ENCODE measurements around the gene AOAH. TPM values are rescaled to one million over a fixed set of nuclear protein-coding genes. Genes with fewer than 3 reads are reported as not detected.

AOAH gene
- total and polyA plus RNA-seq, 2 donors, result 23.5 to 47.1 TPM

DNA sequence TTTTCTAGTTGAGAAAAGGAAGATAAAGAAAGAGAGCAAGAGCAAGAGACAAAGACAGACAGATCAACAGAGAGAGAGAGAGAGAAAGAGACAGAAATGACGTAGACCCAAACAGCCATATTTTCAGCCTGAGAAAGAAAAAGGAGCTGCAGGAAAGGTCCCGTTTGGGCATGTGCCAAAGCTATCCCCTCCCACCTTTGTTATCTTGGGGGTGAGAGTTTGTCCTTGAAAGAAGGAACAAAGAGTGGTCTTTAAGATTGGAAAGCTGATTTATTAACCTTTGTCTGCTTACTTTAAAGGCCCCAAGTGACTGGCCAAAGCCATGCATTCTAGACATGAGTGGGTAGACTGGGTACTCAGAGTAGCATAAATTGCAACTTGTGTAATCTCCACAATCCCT is 98.2 kb downstream of the AOAH start:
- Histone ChIP-seq H3K4me3 (ENCODE audit: low read length in 2 of 2) (no peak overlapping the region), H3K27ac (ENCODE audit: low read depth in 1 of 2, low read length in 1 of 2) (no peak overlapping the region), H3K27me3 (ENCODE audit: control insufficient read depth in 2 of 2, insufficient read depth in 1 of 2, low read length in 1 of 2) (no peaks in the 10 kb centered on the region), H3K36me3 (ENCODE audit: control insufficient read depth in 2 of 2, insufficient read depth in 2 of 2, low read length in 1 of 2) (no peaks in the 10 kb centered on the region), H3K4me1 (ENCODE audit: control insufficient read depth in 2 of 2, insufficient read depth in 2 of 2, low read length in 2 of 2) (peaks cover 0 to 3% of the 10 kb centered on the region in 2 donors), H3K9me3 (ENCODE audit: control insufficient read depth in 2 of 2, insufficient read depth in 1 of 2, low read length in 1 of 2) (no peaks in the 10 kb centered on the region)
- no peak for DNase-seq (ENCODE audit: low read depth in 6 of 9, low spot score in 9 of 9)
- WGBS, result 91% methylated on average over 2 of the region's 2 CpGs

DNA sequence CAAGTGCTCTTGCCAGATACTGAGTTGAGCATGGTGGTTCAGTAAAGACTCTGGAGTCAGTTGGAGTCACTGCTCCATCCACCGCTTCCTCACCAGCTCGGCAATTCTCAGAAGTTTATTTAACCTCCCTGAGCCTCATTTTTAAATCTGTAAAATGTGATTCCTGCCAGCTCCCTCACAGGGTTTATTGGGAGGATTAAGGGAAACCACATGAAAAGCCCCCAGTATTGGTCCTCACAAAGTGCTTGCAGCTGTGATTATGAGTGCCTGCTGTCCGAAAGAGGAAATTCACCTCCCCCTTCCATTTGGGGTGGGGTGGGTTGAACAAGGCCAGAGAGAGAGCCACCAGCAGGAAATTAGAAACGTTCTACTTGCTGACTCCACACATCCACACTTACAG is 99.0 kb downstream of the AOAH start:
- Histone ChIP-seq H3K36me3 (ENCODE audit: control insufficient read depth in 2 of 2, insufficient read depth in 2 of 2, low read length in 1 of 2) (no peaks in the 10 kb centered on the region), H3K27ac (ENCODE audit: low read depth in 1 of 2, low read length in 1 of 2) (no peak overlapping the region), H3K27me3 (ENCODE audit: control insufficient read depth in 2 of 2, insufficient read depth in 1 of 2, low read length in 1 of 2) (no peaks in the 10 kb centered on the region), H3K9me3 (ENCODE audit: control insufficient read depth in 2 of 2, insufficient read depth in 1 of 2, low read length in 1 of 2) (no peaks in the 10 kb centered on the region), H3K4me1 (ENCODE audit: control insufficient read depth in 2 of 2, insufficient read depth in 2 of 2, low read length in 2 of 2) (peaks cover 0 to 3% of the 10 kb centered on the region in 2 donors), H3K4me3 (ENCODE audit: low read length in 2 of 2) (no peak overlapping the region)
- DNase-seq (ENCODE audit: low read depth in 6 of 9, low spot score in 9 of 9), result no peak
- 37% methylated on average over 4 of the region's 4 CpGs for WGBS

DNA sequence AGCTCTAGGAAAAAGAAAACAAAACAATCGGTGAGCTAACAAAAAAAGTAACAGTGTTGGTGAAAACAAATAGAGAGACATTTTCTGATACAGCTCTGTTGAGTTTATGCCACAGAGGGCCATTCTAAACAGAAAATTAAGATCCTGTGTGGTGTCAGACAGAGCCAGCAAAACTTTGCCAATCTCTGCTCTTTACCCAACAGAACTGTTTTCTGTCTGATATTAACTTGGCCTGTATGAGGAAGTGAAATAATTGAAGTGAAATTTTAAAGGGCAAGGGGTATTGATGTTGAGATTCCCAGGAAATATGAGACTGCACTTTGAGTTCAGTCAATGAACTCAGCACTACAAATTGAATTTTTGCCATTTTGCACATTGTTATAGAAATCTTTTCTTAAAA is 101.0 kb downstream of the AOAH start:
- H3K4me3 ChIP-seq (ENCODE audit: low read length in 2 of 2), result no peak overlapping the region
- DNase-seq (ENCODE audit: low read depth in 6 of 9, low spot score in 9 of 9), result no peak
- H3K36me3 ChIP-seq (ENCODE audit: control insufficient read depth in 2 of 2, insufficient read depth in 2 of 2, low read length in 1 of 2), result peaks cover 0 to 4% of the 10 kb centered on the region in 2 donors
- no peaks in the 10 kb centered on the region for H3K9me3 ChIP-seq (ENCODE audit: control insufficient read depth in 2 of 2, insufficient read depth in 1 of 2, low read length in 1 of 2)
- H3K27ac ChIP-seq (ENCODE audit: low read depth in 1 of 2, low read length in 1 of 2), result no peak overlapping the region
- H3K27me3 ChIP-seq (ENCODE audit: control insufficient read depth in 2 of 2, insufficient read depth in 1 of 2, low read length in 1 of 2), result no peaks in the 10 kb centered on the region
- 91% methylated on average over 1 of the region's 1 CpG for WGBS
- H3K4me1 ChIP-seq (ENCODE audit: control insufficient read depth in 2 of 2, insufficient read depth in 2 of 2, low read length in 2 of 2), result peaks cover 0 to 3% of the 10 kb centered on the region in 2 donors

DNA sequence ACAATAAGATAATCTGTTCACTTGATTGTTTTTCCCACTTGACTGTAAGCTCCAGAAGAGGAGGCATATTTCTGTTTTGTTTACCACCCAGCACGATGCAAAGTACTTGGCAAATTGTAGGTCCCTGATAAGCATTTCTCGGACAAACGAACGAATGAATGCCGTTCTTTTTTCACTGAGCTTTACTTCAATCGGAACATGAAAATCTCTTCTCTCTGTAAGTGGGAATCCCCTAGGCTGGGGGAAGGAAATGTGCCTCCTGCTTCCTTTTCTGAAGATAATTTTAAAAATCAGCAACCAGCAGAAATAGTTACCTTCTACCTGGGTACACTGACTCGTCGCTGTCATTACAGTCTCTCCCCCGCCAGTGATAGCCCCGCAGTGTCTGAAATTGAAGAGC is 102.9 kb downstream of the AOAH start:
- 70% methylated on average over 10 of the region's 10 CpGs for WGBS
- DNase-seq (ENCODE audit: low read depth in 6 of 9, low spot score in 9 of 9), result no peak
- Histone ChIP-seq H3K4me3 (ENCODE audit: low read length in 2 of 2) (no peak overlapping the region), H3K27me3 (ENCODE audit: control insufficient read depth in 2 of 2, insufficient read depth in 1 of 2, low read length in 1 of 2) (no peaks in the 10 kb centered on the region), H3K9me3 (ENCODE audit: control insufficient read depth in 2 of 2, insufficient read depth in 1 of 2, low read length in 1 of 2) (no peaks in the 10 kb centered on the region), H3K27ac (ENCODE audit: low read depth in 1 of 2, low read length in 1 of 2) (no peak overlapping the region), H3K4me1 (ENCODE audit: control insufficient read depth in 2 of 2, insufficient read depth in 2 of 2, low read length in 2 of 2) (peaks cover 0 to 3% of the 10 kb centered on the region in 2 donors), H3K36me3 (ENCODE audit: control insufficient read depth in 2 of 2, insufficient read depth in 2 of 2, low read length in 1 of 2) (peaks cover 0 to 4% of the 10 kb centered on the region in 2 donors)

DNA sequence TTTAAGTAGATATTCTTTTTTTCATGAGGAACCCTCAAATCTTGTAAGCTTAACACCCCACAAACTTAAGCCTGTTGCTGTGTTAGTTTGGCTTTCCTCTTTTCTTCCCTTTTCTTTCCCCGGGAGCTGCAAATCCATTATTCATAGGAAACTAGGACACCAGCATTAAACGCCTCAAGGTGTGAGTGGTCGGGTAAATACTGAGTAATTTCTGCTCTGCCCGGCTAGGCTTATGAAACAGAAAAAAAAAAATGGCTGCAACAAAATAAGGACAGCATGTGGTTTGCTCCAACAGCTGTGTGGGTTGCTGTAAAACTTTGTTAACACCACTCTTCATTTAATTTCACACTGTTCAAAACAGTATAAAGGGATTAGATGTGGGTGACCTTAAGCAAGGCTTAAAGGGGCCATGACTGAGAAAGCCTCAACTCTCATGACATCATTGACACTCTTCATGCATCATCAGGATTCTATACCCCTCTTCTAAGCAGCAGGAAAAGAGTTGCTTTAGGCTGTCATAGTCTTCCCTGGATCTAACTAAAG is 104.1 kb downstream of the AOAH start:
- H3K36me3 ChIP-seq (ENCODE audit: control insufficient read depth in 2 of 2, insufficient read depth in 2 of 2, low read length in 1 of 2), result peaks cover 0 to 9% of the 10 kb centered on the region in 2 donors
- H3K27me3 ChIP-seq (ENCODE audit: control insufficient read depth in 2 of 2, insufficient read depth in 1 of 2, low read length in 1 of 2), result no peaks in the 10 kb centered on the region
- H3K27ac ChIP-seq (ENCODE audit: low read depth in 1 of 2, low read length in 1 of 2), result no peak overlapping the region
- no peaks in the 10 kb centered on the region for H3K9me3 ChIP-seq (ENCODE audit: control insufficient read depth in 2 of 2, insufficient read depth in 1 of 2, low read length in 1 of 2)
- H3K4me3 ChIP-seq (ENCODE audit: low read length in 2 of 2), result no peak overlapping the region
- 61% methylated on average over 4 of the region's 4 CpGs for WGBS
- H3K4me1 ChIP-seq (ENCODE audit: control insufficient read depth in 2 of 2, insufficient read depth in 2 of 2, low read length in 2 of 2), result peaks cover 0 to under 1% of the 10 kb centered on the region in 2 donors
- DNase-seq (ENCODE audit: low read depth in 6 of 9, low spot score in 9 of 9), result no peak

DNA sequence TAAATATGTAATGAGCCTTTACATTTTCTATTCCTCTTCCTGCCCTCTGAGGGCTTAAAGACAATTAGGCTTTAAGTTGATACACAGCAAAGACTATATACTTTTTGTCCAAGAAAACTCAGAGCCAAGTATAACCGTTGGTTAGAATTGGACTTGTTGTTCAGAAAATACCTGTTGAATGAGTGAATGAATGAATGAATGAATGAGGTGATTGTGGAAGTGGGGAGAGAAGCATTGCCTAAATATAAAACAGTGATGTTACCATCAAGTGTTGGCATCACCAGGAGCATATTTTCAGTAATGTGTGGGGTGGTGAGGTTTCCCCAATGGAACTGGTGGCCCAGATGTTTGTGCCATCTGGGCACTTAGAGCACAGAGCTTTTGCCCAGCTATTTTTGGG is 106.9 kb downstream of the AOAH start:
- Histone ChIP-seq H3K27ac (ENCODE audit: low read depth in 1 of 2, low read length in 1 of 2) (no peak overlapping the region), H3K27me3 (ENCODE audit: control insufficient read depth in 2 of 2, insufficient read depth in 1 of 2, low read length in 1 of 2) (no peaks in the 10 kb centered on the region), H3K36me3 (ENCODE audit: control insufficient read depth in 2 of 2, insufficient read depth in 2 of 2, low read length in 1 of 2) (peaks cover 0 to 9% of the 10 kb centered on the region in 2 donors), H3K4me1 (ENCODE audit: control insufficient read depth in 2 of 2, insufficient read depth in 2 of 2, low read length in 2 of 2) (no peaks in the 10 kb centered on the region), H3K9me3 (ENCODE audit: control insufficient read depth in 2 of 2, insufficient read depth in 1 of 2, low read length in 1 of 2) (no peaks in the 10 kb centered on the region), H3K4me3 (ENCODE audit: low read length in 2 of 2) (no peak overlapping the region)
- 97% methylated on average over 1 of the region's 1 CpG for WGBS
- no peak for DNase-seq (ENCODE audit: low read depth in 6 of 9, low spot score in 9 of 9)

DNA sequence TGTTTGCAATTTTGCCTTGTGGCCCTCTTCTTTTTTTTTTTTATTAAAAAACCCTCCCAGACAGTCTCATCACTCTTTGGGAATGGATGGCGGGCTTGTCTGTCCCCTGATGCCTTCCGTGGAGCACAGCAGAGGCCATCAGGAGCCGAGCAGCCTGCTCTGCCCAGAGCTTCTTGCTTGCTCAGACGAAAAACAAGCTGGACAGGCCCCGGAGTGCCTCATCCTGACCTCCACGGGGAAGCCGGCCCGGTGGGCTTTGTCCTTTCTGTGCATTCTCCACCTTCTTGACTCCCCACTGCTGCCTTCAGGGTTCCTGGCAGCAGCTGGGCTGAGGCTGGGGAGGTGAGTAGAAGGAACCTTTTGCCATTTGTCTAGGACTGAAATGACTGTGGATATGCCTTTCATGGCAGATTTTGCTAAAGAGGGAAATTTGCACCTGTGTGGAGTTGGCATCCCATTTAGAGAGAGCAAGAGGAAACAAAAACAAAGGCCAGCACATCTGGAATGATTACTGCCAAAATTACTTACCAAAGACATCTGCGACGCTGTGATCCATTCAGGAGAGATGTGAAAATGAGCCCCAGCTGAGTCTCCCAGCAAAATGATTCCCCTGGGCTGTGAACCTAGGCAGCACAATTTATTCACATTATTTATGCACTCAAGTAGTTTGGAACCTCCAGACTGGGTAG is 108.3 kb downstream of the AOAH start:
- Histone ChIP-seq H3K27me3 (ENCODE audit: control insufficient read depth in 2 of 2, insufficient read depth in 1 of 2, low read length in 1 of 2) (no peaks in the 10 kb centered on the region), H3K9me3 (ENCODE audit: control insufficient read depth in 2 of 2, insufficient read depth in 1 of 2, low read length in 1 of 2) (no peaks in the 10 kb centered on the region), H3K27ac (ENCODE audit: low read depth in 1 of 2, low read length in 1 of 2) (no peak overlapping the region), H3K4me3 (ENCODE audit: low read length in 2 of 2) (no peak overlapping the region), H3K36me3 (ENCODE audit: control insufficient read depth in 2 of 2, insufficient read depth in 2 of 2, low read length in 1 of 2) (peaks cover 0 to 9% of the 10 kb centered on the region in 2 donors), H3K4me1 (ENCODE audit: control insufficient read depth in 2 of 2, insufficient read depth in 2 of 2, low read length in 2 of 2) (no peaks in the 10 kb centered on the region)
- no peak for DNase-seq (ENCODE audit: low read depth in 6 of 9, low spot score in 9 of 9)
- WGBS, result 93% methylated on average over 10 of the region's 10 CpGs

DNA sequence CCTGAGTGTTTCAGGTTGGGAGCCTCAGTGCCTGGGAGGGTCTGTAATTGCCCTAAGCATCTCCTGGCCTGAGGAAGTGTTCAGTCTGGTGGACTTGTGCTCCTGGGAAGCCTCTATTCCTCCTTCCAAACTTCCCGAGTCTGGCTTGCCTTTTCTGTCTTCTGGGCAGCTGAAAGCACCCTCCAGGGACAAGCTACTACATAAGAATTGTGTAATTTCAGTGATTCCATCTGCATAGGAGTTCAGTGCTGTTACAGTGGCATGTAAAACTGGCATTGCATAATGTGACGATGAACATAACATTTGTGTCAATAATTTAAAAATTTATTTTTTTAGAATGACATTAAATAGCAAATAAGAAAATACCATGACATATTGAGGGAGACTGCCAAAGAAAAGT is 109.3 kb downstream of the AOAH start:
- Histone ChIP-seq H3K4me1 (ENCODE audit: control insufficient read depth in 2 of 2, insufficient read depth in 2 of 2, low read length in 2 of 2) (no peaks in the 10 kb centered on the region), H3K27ac (ENCODE audit: low read depth in 1 of 2, low read length in 1 of 2) (no peak overlapping the region), H3K9me3 (ENCODE audit: control insufficient read depth in 2 of 2, insufficient read depth in 1 of 2, low read length in 1 of 2) (no peaks in the 10 kb centered on the region), H3K36me3 (ENCODE audit: control insufficient read depth in 2 of 2, insufficient read depth in 2 of 2, low read length in 1 of 2) (peaks cover 0 to 9% of the 10 kb centered on the region in 2 donors), H3K27me3 (ENCODE audit: control insufficient read depth in 2 of 2, insufficient read depth in 1 of 2, low read length in 1 of 2) (no peaks in the 10 kb centered on the region), H3K4me3 (ENCODE audit: low read length in 2 of 2) (no peak overlapping the region)
- no peak for DNase-seq (ENCODE audit: low read depth in 6 of 9, low spot score in 9 of 9)
- 94% methylated on average over 2 of the region's 2 CpGs for WGBS

DNA sequence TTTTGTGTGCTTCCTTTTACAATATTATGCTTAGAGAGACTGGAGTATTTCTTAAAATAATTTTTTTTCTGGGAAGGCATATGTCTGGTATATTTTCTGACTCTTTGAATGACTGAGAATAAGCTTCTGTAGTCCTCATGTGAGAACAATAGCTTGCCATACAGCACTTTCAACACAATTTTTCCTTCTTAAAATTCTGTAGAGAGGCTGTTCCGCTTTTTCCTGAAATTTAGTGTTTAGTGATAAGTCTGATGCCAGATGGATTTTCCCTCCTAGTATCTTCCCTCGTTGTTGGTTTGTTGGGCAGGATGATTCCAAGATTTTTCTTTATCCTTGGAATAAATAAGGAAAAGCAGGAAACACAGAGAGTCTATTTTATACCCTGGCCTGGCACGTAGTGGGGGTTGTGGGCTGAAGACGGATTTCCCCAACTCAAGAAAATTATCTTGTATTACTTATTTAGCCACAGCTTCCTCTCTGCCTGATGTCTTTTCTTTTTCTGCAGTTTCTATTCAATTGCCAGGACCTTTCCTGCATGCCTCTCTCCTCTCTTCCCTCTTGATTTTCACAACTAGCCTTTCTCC is 111.2 kb downstream of the AOAH start:
- Histone ChIP-seq H3K27ac (ENCODE audit: low read depth in 1 of 2, low read length in 1 of 2) (no peak overlapping the region), H3K4me1 (ENCODE audit: control insufficient read depth in 2 of 2, insufficient read depth in 2 of 2, low read length in 2 of 2) (no peaks in the 10 kb centered on the region), H3K4me3 (ENCODE audit: low read length in 2 of 2) (no peak overlapping the region), H3K36me3 (ENCODE audit: control insufficient read depth in 2 of 2, insufficient read depth in 2 of 2, low read length in 1 of 2) (peaks cover 0 to 5% of the 10 kb centered on the region in 2 donors), H3K9me3 (ENCODE audit: control insufficient read depth in 2 of 2, insufficient read depth in 1 of 2, low read length in 1 of 2) (no peaks in the 10 kb centered on the region), H3K27me3 (ENCODE audit: control insufficient read depth in 2 of 2, insufficient read depth in 1 of 2, low read length in 1 of 2) (no peaks in the 10 kb centered on the region)
- WGBS, result 53% methylated on average over 4 of the region's 4 CpGs
- DNase-seq (ENCODE audit: low read depth in 6 of 9, low spot score in 9 of 9), result no peak

Measured in thymus (tissue), 11 donors.